ENCODE measurements around the gene PAX9. TPM values are rescaled to one million over a fixed set of nuclear protein-coding genes. Genes with fewer than 3 reads are reported as not detected.

PAX9 gene
- total and polyA plus RNA-seq, 2 experiments from 2014 or later, result 0.24 to 0.53 TPM

DNA sequence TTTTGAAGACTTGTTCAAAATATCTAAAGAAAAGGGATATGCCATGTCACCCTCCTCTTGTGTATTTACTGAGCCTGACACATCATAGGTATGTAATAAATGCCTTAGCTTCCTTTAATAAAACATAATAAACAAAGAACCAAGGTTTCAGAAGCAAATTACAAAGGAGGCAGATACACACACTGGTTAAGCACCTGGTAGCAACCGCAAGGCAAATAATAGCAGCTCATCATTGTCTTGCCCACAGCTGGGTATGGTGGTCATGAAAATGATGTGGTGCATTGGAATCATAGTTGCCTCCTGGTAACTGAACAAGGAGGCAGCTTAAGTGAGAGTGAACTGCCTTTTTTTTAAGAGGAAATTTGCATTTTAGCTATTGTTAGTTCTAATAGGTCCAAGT is 39.0 kb downstream of the PAX9 start:
- Histone ChIP-seq H3K27me3 (no peaks in the 10 kb centered on the region), H3K27ac (no peak overlapping the region), H4K20me1 (ENCODE audit: insufficient read depth, poor library complexity, severe bottlenecking) (no peaks in the 10 kb centered on the region), H3K79me2 (no peaks in the 10 kb centered on the region), H3K4me3 (no peak overlapping the region), H3K9me3 (ENCODE audit: low read depth) (no peaks in the 10 kb centered on the region), H2AFZ (no peak overlapping the region), H3K9me2 (replicated peaks; ENCODE audit: insufficient read depth) (no peaks in the 10 kb centered on the region), H3K4me1 (ENCODE audit: insufficient read depth) (no peaks in the 10 kb centered on the region), H3K4me2 (no peak overlapping the region), H3K36me3 (replicated peaks; ENCODE audit: insufficient read depth, low read depth) (no peaks in the 10 kb centered on the region)
- DNase-seq (ENCODE audit: low spot score), result no peak
- TF ChIP-seq EZH2phosphoT487 (IDR thresholded peaks at IDR 0.05; ENCODE audit: low read depth, severe bottlenecking, unreplicated experiment), result no peak
- TF ChIP-seq EZH2 (IDR thresholded peaks at IDR 0.05; ENCODE audit: borderline replicate concordance), result no peak
- TF ChIP-seq, protein P1, sequence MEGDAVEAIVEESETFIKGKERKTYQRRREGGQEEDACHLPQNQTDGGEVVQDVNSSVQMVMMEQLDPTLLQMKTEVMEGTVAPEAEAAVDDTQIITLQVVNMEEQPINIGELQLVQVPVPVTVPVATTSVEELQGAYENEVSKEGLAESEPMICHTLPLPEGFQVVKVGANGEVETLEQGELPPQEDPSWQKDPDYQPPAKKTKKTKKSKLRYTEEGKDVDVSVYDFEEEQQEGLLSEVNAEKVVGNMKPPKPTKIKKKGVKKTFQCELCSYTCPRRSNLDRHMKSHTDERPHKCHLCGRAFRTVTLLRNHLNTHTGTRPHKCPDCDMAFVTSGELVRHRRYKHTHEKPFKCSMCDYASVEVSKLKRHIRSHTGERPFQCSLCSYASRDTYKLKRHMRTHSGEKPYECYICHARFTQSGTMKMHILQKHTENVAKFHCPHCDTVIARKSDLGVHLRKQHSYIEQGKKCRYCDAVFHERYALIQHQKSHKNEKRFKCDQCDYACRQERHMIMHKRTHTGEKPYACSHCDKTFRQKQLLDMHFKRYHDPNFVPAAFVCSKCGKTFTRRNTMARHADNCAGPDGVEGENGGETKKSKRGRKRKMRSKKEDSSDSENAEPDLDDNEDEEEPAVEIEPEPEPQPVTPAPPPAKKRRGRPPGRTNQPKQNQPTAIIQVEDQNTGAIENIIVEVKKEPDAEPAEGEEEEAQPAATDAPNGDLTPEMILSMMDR (IDR thresholded peaks at IDR 0.05; ENCODE audit: poor library complexity), result no peak
- WGBS (ENCODE audit: low lambda C conversion rate, missing lambda C conversion rate), result 95% methylated on average over 1 of the region's 1 CpG

DNA sequence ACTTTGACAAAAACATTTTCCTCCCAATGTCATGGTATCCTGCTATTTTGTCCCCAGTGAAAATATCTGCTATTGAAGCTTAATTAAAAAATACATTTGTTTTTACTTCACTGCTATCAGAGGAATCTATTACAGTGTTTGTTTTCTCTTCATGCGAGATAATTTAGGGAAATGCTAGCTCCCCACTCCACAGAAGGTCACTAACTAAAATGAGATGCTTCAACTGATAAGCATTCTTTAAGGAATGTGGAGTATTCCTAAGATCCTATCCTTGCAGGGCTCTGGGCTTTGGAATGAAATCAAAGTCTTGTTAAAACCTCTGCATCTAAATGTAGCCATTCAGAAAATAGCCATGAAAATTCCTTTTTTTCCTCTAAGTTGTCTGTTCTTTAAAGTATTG is 39.5 kb downstream of the PAX9 start:
- DNase-seq (ENCODE audit: low spot score), result no peak
- Histone ChIP-seq H3K36me3 (replicated peaks; ENCODE audit: insufficient read depth, low read depth) (no peaks in the 10 kb centered on the region), H3K4me3 (no peak overlapping the region), H3K27ac (no peak overlapping the region), H3K27me3 (no peaks in the 10 kb centered on the region), H3K4me2 (no peak overlapping the region), H3K79me2 (no peaks in the 10 kb centered on the region), H4K20me1 (ENCODE audit: insufficient read depth, poor library complexity, severe bottlenecking) (no peaks in the 10 kb centered on the region), H3K9me2 (replicated peaks; ENCODE audit: insufficient read depth) (no peaks in the 10 kb centered on the region), H3K4me1 (ENCODE audit: insufficient read depth) (no peaks in the 10 kb centered on the region), H3K9me3 (ENCODE audit: low read depth) (no peaks in the 10 kb centered on the region), H2AFZ (no peak overlapping the region)
- 25% methylated on average over 1 of the region's 1 CpG for WGBS (ENCODE audit: low lambda C conversion rate, missing lambda C conversion rate)
- no peak for TF ChIP-seq EZH2phosphoT487 (IDR thresholded peaks at IDR 0.05; ENCODE audit: low read depth, severe bottlenecking, unreplicated experiment)
- TF ChIP-seq, protein P1 (IDR thresholded peaks at IDR 0.05; ENCODE audit: poor library complexity), result no peak
- no peak for TF ChIP-seq EZH2 (IDR thresholded peaks at IDR 0.05; ENCODE audit: borderline replicate concordance)

- Histone ChIP-seq H3K9me2 (replicated peaks; ENCODE audit: insufficient read depth) (no peaks in the 10 kb centered on the region), H3K4me3 (no peak overlapping the region), H3K4me1 (ENCODE audit: insufficient read depth) (no peaks in the 10 kb centered on the region), H3K9me3 (ENCODE audit: low read depth) (no peaks in the 10 kb centered on the region), H3K4me2 (no peak overlapping the region), H3K36me3 (replicated peaks; ENCODE audit: insufficient read depth, low read depth) (no peaks in the 10 kb centered on the region), H3K79me2 (no peaks in the 10 kb centered on the region), H3K27ac (no peak overlapping the region), H3K27me3 (no peaks in the 10 kb centered on the region), H4K20me1 (ENCODE audit: insufficient read depth, poor library complexity, severe bottlenecking) (no peaks in the 10 kb centered on the region), H2AFZ (no peak overlapping the region)
- no peak for TF ChIP-seq EZH2phosphoT487 (IDR thresholded peaks at IDR 0.05; ENCODE audit: low read depth, severe bottlenecking, unreplicated experiment)
- TF ChIP-seq, protein P1 (IDR thresholded peaks at IDR 0.05; ENCODE audit: poor library complexity), result no peak
- no peak for TF ChIP-seq EZH2 (IDR thresholded peaks at IDR 0.05; ENCODE audit: borderline replicate concordance)
- no peak for DNase-seq (ENCODE audit: low spot score)
- 88% methylated on average over 2 of the region's 2 CpGs for WGBS (ENCODE audit: low lambda C conversion rate, missing lambda C conversion rate)
Observed at GRCh38 chr14:36702474-36702873, 40.8 kb downstream of the PAX9 start.

DNA sequence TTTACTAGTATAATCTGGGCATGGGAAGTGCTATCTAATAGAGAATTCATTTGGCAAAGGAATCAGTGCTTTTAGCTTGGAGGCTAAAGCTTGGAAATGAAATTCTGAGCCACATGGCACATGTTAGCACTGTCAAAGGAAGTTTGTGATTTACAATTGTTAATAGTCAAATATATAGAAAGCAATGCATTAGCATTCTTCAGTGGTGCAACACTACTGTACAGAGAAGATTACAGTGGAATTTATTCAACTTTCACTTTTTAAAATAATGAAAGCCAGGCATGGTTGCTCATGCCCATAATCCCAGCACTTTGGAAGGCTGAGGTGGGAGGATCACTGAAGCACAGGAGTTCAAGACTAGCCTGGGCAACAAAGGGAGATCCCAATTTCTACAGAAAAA is 45.9 kb downstream of the PAX9 start:
- Histone ChIP-seq H4K20me1 (ENCODE audit: insufficient read depth, poor library complexity, severe bottlenecking) (no peaks in the 10 kb centered on the region), H2AFZ (no peak overlapping the region), H3K27me3 (peaks cover 2% of the 10 kb centered on the region), H3K79me2 (no peaks in the 10 kb centered on the region), H3K4me2 (no peak overlapping the region), H3K27ac (no peak overlapping the region), H3K9me2 (replicated peaks; ENCODE audit: insufficient read depth) (no peaks in the 10 kb centered on the region), H3K4me3 (no peak overlapping the region), H3K9me3 (ENCODE audit: low read depth) (no peaks in the 10 kb centered on the region), H3K36me3 (replicated peaks; ENCODE audit: insufficient read depth, low read depth) (no peaks in the 10 kb centered on the region), H3K4me1 (ENCODE audit: insufficient read depth) (no peaks in the 10 kb centered on the region)
- DNase-seq (ENCODE audit: low spot score), result no peak
- TF ChIP-seq, protein P1 (IDR thresholded peaks at IDR 0.05; ENCODE audit: poor library complexity), result no peak
- TF ChIP-seq EZH2 (IDR thresholded peaks at IDR 0.05; ENCODE audit: borderline replicate concordance) (no peak), EZH2phosphoT487 (IDR thresholded peaks at IDR 0.05; ENCODE audit: low read depth, severe bottlenecking, unreplicated experiment) (no peak)
